Fibroblast of mammary gland (primary cell): ENCODE measurements around the gene PHLDB2.

Experiments used
- DNase-seq: peaks from one replicate; pipeline ENCODE4 v3.0.0-alpha.2; 2010; ENCODE audit warnings: low read depth
- H3K4me3 ChIP-seq: 2 replicates; pipeline ENCODE4 v1.5.1; 2011; ENCODE audit warnings: low read depth, mild to moderate bottlenecking, low read length, moderate library complexity; ENCODE audit not compliant: control insufficient read depth
- CTCF ChIP-seq: conservative IDR thresholded peaks from 2 replicates; pipeline ENCODE4 v1.5.1; 2011; ENCODE audit warnings: low read depth, low read length, inconsistent platforms; ENCODE audit not compliant: control insufficient read depth, insufficient read depth

Gene PHLDB2

GRCh38 chr3:111848283-111848682 lies 10.8 kb upstream of the PHLDB2 start:
- H3K4me3 ChIP-seq, result no peak overlapping the region
- no peak for TF ChIP-seq CTCF
- no peak for DNase-seq

GRCh38 chr3:111848778-111849177 lies 10.3 kb upstream of the PHLDB2 start:
- no peak for TF ChIP-seq CTCF
- DNase-seq, result no peak
- H3K4me3 ChIP-seq, result no peak overlapping the region

- TF ChIP-seq CTCF, result no peak
- no peak overlapping the region for H3K4me3 ChIP-seq
- peak; percentile 80 for DNase-seq
Measured at GRCh38 chr3:111850537-111850936, 8.5 kb upstream of the PHLDB2 start.

- H3K4me3 ChIP-seq, result no peak overlapping the region
- TF ChIP-seq CTCF, result no peak
- peak; percentile 43 for DNase-seq
Measured at GRCh38 chr3:111851511-111851954, 7.5 kb upstream of the PHLDB2 start.

GRCh38 chr3:111852540-111852939 lies 6.5 kb upstream of the PHLDB2 start:
- no peak for DNase-seq
- no peak for TF ChIP-seq CTCF
- no peak overlapping the region for H3K4me3 ChIP-seq

- H3K4me3 ChIP-seq, result no peak overlapping the region
- DNase-seq, result no peak
- no peak for TF ChIP-seq CTCF
Measured at GRCh38 chr3:111853068-111853467, 6.0 kb upstream of the PHLDB2 start.

- no peak overlapping the region for H3K4me3 ChIP-seq
- DNase-seq, result no peak
- no peak for TF ChIP-seq CTCF
Measured at GRCh38 chr3:111854990-111855389, 4.1 kb upstream of the PHLDB2 start.
